Liver (tissue), 9 donors: ENCODE results near the gene DNAJC5. TPM values are rescaled to one million over a fixed set of nuclear protein-coding genes. Genes with fewer than 3 reads are reported as not detected.

Experiments
- DNase-seq: peaks from one replicate; pipeline ENCODE4 v3.0.0-alpha.2; 2017; ENCODE audit warnings: low spot score
- H3K27ac ChIP-seq, 2 donors: one replicate each; pipeline ENCODE4 v1.7.0; 2013; ENCODE audit warnings: inconsistent platforms in 2 of 2, low read length in 2 of 2, control low read depth in 1 of 2, low read depth in 1 of 2, mild to moderate bottlenecking in 1 of 2
- H3K27me3 ChIP-seq, 4 donors: one replicate each; pipeline versions ENCODE4 v1.6.1 to v1.7.0; 2013; ENCODE audit warnings: low read length in 3 of 4, inconsistent platforms in 1 of 4, mild to moderate bottlenecking in 1 of 4, moderate library complexity in 1 of 4; ENCODE audit not compliant: control insufficient read depth in 4 of 4, insufficient read depth in 4 of 4
- H3K36me3 ChIP-seq, 4 donors: one replicate each; pipeline versions ENCODE4 v1.6.1 to v1.7.0; 2013; ENCODE audit warnings: low read length in 3 of 4, mild to moderate bottlenecking in 3 of 4, low read depth in 1 of 4, moderate library complexity in 1 of 4; ENCODE audit not compliant: control insufficient read depth in 4 of 4, insufficient read depth in 3 of 4
- H3K4me1 ChIP-seq, 4 donors: one replicate each; pipeline versions ENCODE4 v1.6.1 to v1.7.0; 2013; ENCODE audit warnings: low read length in 3 of 4, mild to moderate bottlenecking in 3 of 4, moderate library complexity in 1 of 4; ENCODE audit not compliant: control insufficient read depth in 4 of 4, insufficient read depth in 4 of 4
- H3K4me3 ChIP-seq, 3 donors: one replicate each; pipeline versions ENCODE4 v1.6.1 to v1.7.0; 2013; ENCODE audit warnings: low read length in 3 of 3, control low read depth in 1 of 3, low read depth in 1 of 3, mild to moderate bottlenecking in 1 of 3
- H3K9ac ChIP-seq, 2 donors: one replicate each; pipeline ENCODE4 v1.7.0; 2013; ENCODE audit warnings: low read length in 2 of 2, mild to moderate bottlenecking in 2 of 2, moderate library complexity in 2 of 2, control low read depth in 1 of 2, low read depth in 1 of 2
- H3K9me3 ChIP-seq, 4 donors: one replicate each; pipeline versions ENCODE4 v1.6.1 to v1.7.0; 2013; ENCODE audit warnings: low read length in 3 of 4; ENCODE audit not compliant: control insufficient read depth in 4 of 4
- EGR1 ChIP-seq, 2 donors: IDR thresholded peaks; 2 replicates each; pipeline ENCODE4 v1.6.1; 2016 to 2018; ENCODE audit warnings: antibody characterized with exemption in 2 of 2, low read depth in 2 of 2
- FOXA1 ChIP-seq: IDR thresholded peaks from 2 replicates; pipeline ENCODE4 v1.6.1; 2016; ENCODE audit warnings: antibody characterized with exemption
- FOXA2 ChIP-seq: IDR thresholded peaks from 2 replicates; pipeline ENCODE4 v1.6.1; 2016; ENCODE audit warnings: antibody characterized with exemption
- GABPA ChIP-seq, 2 donors: IDR thresholded peaks in 1 of 2; conservative IDR thresholded peaks in 1 of 2; 2 replicates each; pipeline ENCODE4 v1.6.1; 2016; ENCODE audit warnings: antibody characterized with exemption in 2 of 2, mild to moderate bottlenecking in 1 of 2, moderate library complexity in 1 of 2
- HNF4A ChIP-seq, 2 donors: conservative IDR thresholded peaks; 2 replicates each; pipeline ENCODE4 v1.6.1; 2016; ENCODE audit warnings: antibody characterized with exemption in 2 of 2, mild to moderate bottlenecking in 2 of 2
- HNF4G ChIP-seq: IDR thresholded peaks from 2 replicates; pipeline ENCODE4 v1.6.1; 2016; ENCODE audit warnings: antibody characterized with exemption
- JUND ChIP-seq, 2 donors: IDR thresholded peaks; 2 replicates each; pipeline ENCODE4 v1.6.1; 2016; ENCODE audit warnings: antibody characterized with exemption in 2 of 2
- NR2F2 ChIP-seq: IDR thresholded peaks from 2 replicates; pipeline ENCODE4 v1.6.1; 2016; ENCODE audit warnings: antibody characterized with exemption
- RAD21 ChIP-seq, 2 donors: IDR thresholded peaks; 2 replicates each; pipeline ENCODE4 v1.6.1; 2016; ENCODE audit warnings: antibody characterized with exemption in 2 of 2, mild to moderate bottlenecking in 2 of 2
- RXRA ChIP-seq, 2 donors: IDR thresholded peaks; 2 replicates each; pipeline ENCODE4 v1.6.1; 2017 to 2018; ENCODE audit warnings: antibody characterized with exemption in 2 of 2, mild to moderate bottlenecking in 1 of 2
- SP1 ChIP-seq: IDR thresholded peaks from 2 replicates; pipeline ENCODE4 v1.6.1; 2018; ENCODE audit warnings: antibody characterized with exemption, mild to moderate bottlenecking
- TAF1 ChIP-seq: conservative IDR thresholded peaks from 2 replicates; pipeline ENCODE4 v1.6.1; 2016; ENCODE audit warnings: antibody characterized with exemption, mild to moderate bottlenecking
- WGBS: extraction: QIAGEN DNeasy Blood & Tissue Kit; methylation state at CpG from one replicate; pipeline ENCODE4 v1.1.7; 2013; 5-methylcytosine and 5-hydroxymethylcytosine counted together
- polyA plus RNA-seq, 2 donors: library from polyadenylated mRNA; stranded (reverse) in 1 of 2; unstranded in 1 of 2; fragments of 200-250 nt in 1 of 2; fragments of >200 nt in 1 of 2; fragmentation: Nextera tagmentation in 1 of 2; extraction: Ambion mirVana in 1 of 2; gene quantifications; one replicate each; pipeline versions ENCODE4 v1.2.1 to v1.2.3, GENCODE V29; 2013 to 2015
- total RNA-seq, 2 donors: library from RNA; depleted of rRNA; stranded (reverse); fragments of >200 nt; gene quantifications; one replicate each; pipeline ENCODE4 v1.2.3, GENCODE V29; 2014
- TF ChIP-seq, protein P1 (sequence below): fragments of 150-350 bp; IDR thresholded peaks from 2 replicates; pipeline ENCODE4 v1.5.1; 2017; ENCODE audit warnings: improper control_type of control experiment, low read depth, low read length; ENCODE audit not compliant: missing input control
- TF ChIP-seq, protein P2 (sequence below): IDR thresholded peaks from 2 replicates; pipeline ENCODE4 v1.6.1; 2016; ENCODE audit warnings: antibody characterized with exemption, mild to moderate bottlenecking
- TF ChIP-seq, protein P3 (sequence below): IDR thresholded peaks from 2 replicates; pipeline ENCODE4 v1.6.1; 2016; ENCODE audit warnings: antibody characterized with exemption
- donor health status: healthy.
- donor health status: healthy.
- donor health status: healthy.
- donor health status: healthy.
- donor health status: healthy.

The DNAJC5 gene
- total and polyA plus RNA-seq, 4 donors, result 8.2 to 28.6 (median 18.7) TPM

DNA sequence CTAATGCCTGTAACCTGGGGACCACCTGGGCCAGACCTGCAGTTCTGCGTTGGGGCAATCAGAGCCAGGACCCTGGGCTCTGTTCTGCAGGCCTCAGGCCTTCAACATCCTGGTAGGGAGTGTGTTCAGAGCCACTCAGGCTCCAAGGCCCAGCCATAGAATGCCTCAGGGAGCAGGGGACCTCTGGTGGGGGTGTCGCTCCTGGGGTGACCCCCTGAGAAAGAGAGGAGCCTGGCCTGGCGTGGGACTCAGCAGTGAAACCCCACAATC lies 48.8 kb downstream of the DNAJC5 start:
- H3K36me3 ChIP-seq, result peaks cover 16 to 49% (median 21%) of the 10 kb centered on the region in 4 donors
- H3K4me1 ChIP-seq, result peaks cover 4 to 16% (median 12%) of the 10 kb centered on the region in 4 donors

DNA sequence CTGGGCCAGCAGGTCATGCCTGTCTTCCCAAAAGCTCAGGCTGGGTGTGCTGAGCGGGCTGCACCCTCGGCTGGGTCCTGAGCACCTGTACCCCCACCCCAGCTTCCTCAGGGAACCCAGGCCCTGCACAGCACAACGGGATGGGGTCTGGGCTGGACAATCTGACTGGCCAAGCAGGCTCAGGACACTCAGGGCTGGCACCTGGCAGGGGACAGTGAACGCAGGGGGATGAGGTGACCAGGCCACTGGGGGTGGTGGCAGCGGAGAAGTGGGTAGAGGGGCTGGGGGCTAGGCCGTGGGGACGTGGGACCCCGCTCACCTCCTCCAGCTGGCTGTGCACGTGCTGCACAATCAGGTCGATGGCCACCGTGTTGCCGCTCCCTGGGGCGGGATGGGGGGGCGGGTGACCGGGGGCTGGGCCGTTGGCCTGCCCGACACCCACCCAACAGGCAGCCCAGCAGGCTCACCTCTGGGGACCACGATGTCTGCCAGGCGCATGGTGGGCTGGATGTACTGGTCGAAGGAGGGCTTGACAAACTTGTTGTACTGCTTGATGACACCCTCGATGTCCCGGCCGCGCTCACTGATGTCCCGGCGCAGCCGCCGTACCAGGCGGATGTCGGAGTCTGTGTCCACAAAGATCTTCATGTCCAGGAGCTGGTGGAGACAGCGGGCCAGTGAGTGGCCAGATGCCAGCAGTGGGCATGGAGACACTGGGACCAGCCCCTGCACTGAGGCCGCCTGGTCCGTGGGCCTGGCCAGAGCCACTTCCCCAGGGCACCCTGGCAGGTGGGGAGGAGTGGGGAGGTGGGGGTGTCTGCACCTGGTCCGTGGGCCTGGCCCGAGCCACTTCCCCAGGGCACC lies 49.4 kb downstream of the DNAJC5 start:
- H3K9me3 ChIP-seq, result no peaks in the 10 kb centered on the region
- no peak for DNase-seq
- no peaks in the 10 kb centered on the region for H3K27me3 ChIP-seq
- 94% methylated on average over 35 of the region's 35 CpGs for WGBS
- peaks cover 6 to 21% (median 17%) of the 10 kb centered on the region in 4 donors for H3K4me1 ChIP-seq
- no peak overlapping the region for H3K27ac ChIP-seq
- H3K9ac ChIP-seq, result no peak overlapping the region
- H3K36me3 ChIP-seq, result peaks cover 16 to 46% (median 18%) of the 10 kb centered on the region in 4 donors
- H3K4me3 ChIP-seq, result no peak overlapping the region
- TF ChIP-seq HNF4A (conservative IDR thresholded peaks at IDR 0.05) (no peak), FOXA2 (no peak), SP1 (no peak), TAF1 (no peak), RXRA (IDR thresholded peaks at IDR 0.05) (no peak), GABPA (IDR thresholded peaks at IDR 0.05 in 1 of 2, conservative IDR thresholded peaks at IDR 0.05 in 1 of 2) (no peak), JUND (IDR thresholded peaks at IDR 0.05) (no peak), FOXA1 (no peak), RAD21 (IDR thresholded peaks at IDR 0.05) (no peak)
- TF ChIP-seq, protein P1, sequence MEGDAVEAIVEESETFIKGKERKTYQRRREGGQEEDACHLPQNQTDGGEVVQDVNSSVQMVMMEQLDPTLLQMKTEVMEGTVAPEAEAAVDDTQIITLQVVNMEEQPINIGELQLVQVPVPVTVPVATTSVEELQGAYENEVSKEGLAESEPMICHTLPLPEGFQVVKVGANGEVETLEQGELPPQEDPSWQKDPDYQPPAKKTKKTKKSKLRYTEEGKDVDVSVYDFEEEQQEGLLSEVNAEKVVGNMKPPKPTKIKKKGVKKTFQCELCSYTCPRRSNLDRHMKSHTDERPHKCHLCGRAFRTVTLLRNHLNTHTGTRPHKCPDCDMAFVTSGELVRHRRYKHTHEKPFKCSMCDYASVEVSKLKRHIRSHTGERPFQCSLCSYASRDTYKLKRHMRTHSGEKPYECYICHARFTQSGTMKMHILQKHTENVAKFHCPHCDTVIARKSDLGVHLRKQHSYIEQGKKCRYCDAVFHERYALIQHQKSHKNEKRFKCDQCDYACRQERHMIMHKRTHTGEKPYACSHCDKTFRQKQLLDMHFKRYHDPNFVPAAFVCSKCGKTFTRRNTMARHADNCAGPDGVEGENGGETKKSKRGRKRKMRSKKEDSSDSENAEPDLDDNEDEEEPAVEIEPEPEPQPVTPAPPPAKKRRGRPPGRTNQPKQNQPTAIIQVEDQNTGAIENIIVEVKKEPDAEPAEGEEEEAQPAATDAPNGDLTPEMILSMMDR, result no peak
- TF ChIP-seq, protein P2, sequence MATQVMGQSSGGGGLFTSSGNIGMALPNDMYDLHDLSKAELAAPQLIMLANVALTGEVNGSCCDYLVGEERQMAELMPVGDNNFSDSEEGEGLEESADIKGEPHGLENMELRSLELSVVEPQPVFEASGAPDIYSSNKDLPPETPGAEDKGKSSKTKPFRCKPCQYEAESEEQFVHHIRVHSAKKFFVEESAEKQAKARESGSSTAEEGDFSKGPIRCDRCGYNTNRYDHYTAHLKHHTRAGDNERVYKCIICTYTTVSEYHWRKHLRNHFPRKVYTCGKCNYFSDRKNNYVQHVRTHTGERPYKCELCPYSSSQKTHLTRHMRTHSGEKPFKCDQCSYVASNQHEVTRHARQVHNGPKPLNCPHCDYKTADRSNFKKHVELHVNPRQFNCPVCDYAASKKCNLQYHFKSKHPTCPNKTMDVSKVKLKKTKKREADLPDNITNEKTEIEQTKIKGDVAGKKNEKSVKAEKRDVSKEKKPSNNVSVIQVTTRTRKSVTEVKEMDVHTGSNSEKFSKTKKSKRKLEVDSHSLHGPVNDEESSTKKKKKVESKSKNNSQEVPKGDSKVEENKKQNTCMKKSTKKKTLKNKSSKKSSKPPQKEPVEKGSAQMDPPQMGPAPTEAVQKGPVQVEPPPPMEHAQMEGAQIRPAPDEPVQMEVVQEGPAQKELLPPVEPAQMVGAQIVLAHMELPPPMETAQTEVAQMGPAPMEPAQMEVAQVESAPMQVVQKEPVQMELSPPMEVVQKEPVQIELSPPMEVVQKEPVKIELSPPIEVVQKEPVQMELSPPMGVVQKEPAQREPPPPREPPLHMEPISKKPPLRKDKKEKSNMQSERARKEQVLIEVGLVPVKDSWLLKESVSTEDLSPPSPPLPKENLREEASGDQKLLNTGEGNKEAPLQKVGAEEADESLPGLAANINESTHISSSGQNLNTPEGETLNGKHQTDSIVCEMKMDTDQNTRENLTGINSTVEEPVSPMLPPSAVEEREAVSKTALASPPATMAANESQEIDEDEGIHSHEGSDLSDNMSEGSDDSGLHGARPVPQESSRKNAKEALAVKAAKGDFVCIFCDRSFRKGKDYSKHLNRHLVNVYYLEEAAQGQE, result no peak
- TF ChIP-seq, protein P3, sequence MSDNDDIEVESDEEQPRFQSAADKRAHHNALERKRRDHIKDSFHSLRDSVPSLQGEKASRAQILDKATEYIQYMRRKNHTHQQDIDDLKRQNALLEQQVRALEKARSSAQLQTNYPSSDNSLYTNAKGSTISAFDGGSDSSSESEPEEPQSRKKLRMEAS, result no peak

More for the DNA sequence above, 48.8 kb downstream of the DNAJC5 start:
- H3K9ac ChIP-seq, result no peak overlapping the region
- no peak overlapping the region for H3K27ac ChIP-seq
- DNase-seq, result no peak
- H3K27me3 ChIP-seq, result no peaks in the 10 kb centered on the region
- TF ChIP-seq, protein P2, result no peak
- no peak for TF ChIP-seq GABPA (IDR thresholded peaks at IDR 0.05 in 1 of 2, conservative IDR thresholded peaks at IDR 0.05 in 1 of 2)
- no peak for TF ChIP-seq EGR1 (IDR thresholded peaks at IDR 0.05; ENCODE audit: low read depth in 2 of 2)
- TF ChIP-seq NR2F2, result no peak
- TF ChIP-seq HNF4G, result no peak
- TF ChIP-seq RXRA (IDR thresholded peaks at IDR 0.05), result no peak
- no peak for TF ChIP-seq RAD21 (IDR thresholded peaks at IDR 0.05)
- TF ChIP-seq, protein P1, result no peak
- TF ChIP-seq FOXA2, result no peak
- TF ChIP-seq HNF4A (conservative IDR thresholded peaks at IDR 0.05), result no peak
- H3K4me3 ChIP-seq, result no peak overlapping the region
- WGBS, result 98% methylated on average over 3 of the region's 3 CpGs
- H3K9me3 ChIP-seq, result no peaks in the 10 kb centered on the region
